KMS-11 (cell line): ENCODE results near the gene KCNJ3.

ENCODE experiments used
- H2AFZ ChIP-seq: fragments of 200-600 bp; sonication (generic); 2 replicates; pipeline ENCODE4 v1.6.1; 2016; ENCODE audit warnings: antibody characterized with exemption, mixed run types, low read depth
- H3K27ac ChIP-seq: fragments of 200-600 bp; sonication (generic); 2 replicates; pipeline ENCODE4 v1.6.1; 2016; ENCODE audit warnings: mild to moderate bottlenecking, mixed run types
- H3K27me3 ChIP-seq: fragments of 200-600 bp; sonication (generic); 2 replicates; pipeline ENCODE4 v1.6.1; 2017; ENCODE audit warnings: mild to moderate bottlenecking, low read depth, mixed run types, moderate library complexity; ENCODE audit not compliant: insufficient read depth
- H3K36me3 ChIP-seq: fragments of 200-600 bp; sonication (generic); 2 replicates; pipeline ENCODE4 v1.6.1; 2017; ENCODE audit warnings: mild to moderate bottlenecking, mixed run types; ENCODE audit not compliant: insufficient read depth
- H3K4me1 ChIP-seq: fragments of 200-600 bp; sonication (generic); 2 replicates; pipeline ENCODE4 v1.6.1; 2016; ENCODE audit warnings: mild to moderate bottlenecking, low read depth, mixed run types; ENCODE audit not compliant: poor library complexity, severe bottlenecking
- H3K4me2 ChIP-seq: fragments of 200-600 bp; sonication (generic); 2 replicates; pipeline ENCODE4 v1.7.0; 2016; ENCODE audit warnings: mild to moderate bottlenecking, mixed run types
- H3K4me3 ChIP-seq: fragments of 200-600 bp; sonication (generic); IDR thresholded peaks from 2 replicates; pipeline ENCODE4 v1.6.1; 2017; ENCODE audit warnings: low read depth, low read length, mixed read lengths; ENCODE audit not compliant: insufficient read depth
- H3K79me2 ChIP-seq: fragments of 200-600 bp; sonication (generic); 2 replicates; pipeline ENCODE4 v1.6.1; 2016; ENCODE audit warnings: low read depth, mixed run types; ENCODE audit not compliant: insufficient read depth
- H3K9ac ChIP-seq: fragments of 200-600 bp; sonication (generic); 2 replicates; pipeline ENCODE4 v1.6.1; 2016; ENCODE audit warnings: mild to moderate bottlenecking, mixed run types
- H4K20me1 ChIP-seq: fragments of 200-600 bp; sonication (generic); 2 replicates; pipeline ENCODE4 v1.6.1; 2016; ENCODE audit warnings: mild to moderate bottlenecking, mixed run types; ENCODE audit not compliant: insufficient read depth
- CTCF ChIP-seq: fragments of 200-600 bp; sonication (generic); conservative IDR thresholded peaks from 2 replicates; pipeline ENCODE4 v1.6.1; 2017; ENCODE audit warnings: low read depth, mild to moderate bottlenecking, antibody characterized with exemption, low read length, moderate library complexity, mixed read lengths

KCNJ3 gene

DNA sequence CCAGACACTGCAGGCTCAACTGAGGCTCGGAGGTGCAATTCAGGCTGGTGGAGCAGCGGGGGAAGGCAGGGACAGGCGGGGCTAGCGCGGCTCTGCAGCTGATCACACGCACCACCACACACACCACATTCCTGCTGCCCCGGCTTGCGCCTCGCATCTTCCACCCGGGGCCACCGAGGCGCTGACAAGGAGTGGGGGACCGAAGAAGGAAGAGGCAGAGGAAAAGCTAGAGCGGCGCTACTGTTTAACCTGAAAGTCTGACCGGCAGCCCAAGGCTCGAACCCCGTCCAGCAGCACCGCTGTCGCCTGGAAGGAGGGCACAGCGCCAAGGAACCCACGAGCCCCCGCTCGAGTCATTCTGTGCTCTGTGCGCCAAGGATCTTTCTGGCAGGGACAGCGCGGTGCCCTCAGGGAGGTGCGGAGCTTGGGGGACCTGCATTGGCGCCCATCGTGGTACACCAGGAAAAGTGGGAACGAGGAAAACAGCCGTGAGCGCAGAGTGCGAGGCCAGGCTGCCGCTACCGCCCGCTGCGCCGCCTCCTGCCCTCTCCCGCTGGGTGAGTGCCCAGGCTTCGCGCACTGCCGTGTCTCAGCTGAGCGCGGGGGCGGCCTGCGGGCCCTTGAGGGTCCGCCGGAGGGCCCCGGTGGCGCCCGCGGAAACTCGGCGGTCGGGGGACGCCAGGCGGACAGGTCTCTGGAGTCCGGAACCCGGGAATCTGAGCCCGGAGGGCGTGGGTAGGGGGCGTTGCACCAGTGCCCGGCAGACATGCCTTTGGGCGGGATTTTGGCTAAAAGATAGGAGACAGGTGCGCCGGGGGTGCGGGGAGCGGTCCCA lies 860 bp upstream of the KCNJ3 start:
- Histone ChIP-seq H3K79me2 (no peaks in the 10 kb centered on the region), H3K4me3 (no peak overlapping the region), H3K27me3 (no peaks in the 10 kb centered on the region), H3K9ac (no peak overlapping the region), H3K4me1 (no peaks in the 10 kb centered on the region), H3K4me2 (no peak overlapping the region), H4K20me1 (no peaks in the 10 kb centered on the region), H2AFZ (no peak overlapping the region; the same call in 1 of the 2 replicates), H3K36me3 (no peaks in the 10 kb centered on the region), H3K27ac (no peak overlapping the region)
- TF ChIP-seq CTCF: no peak

DNA sequence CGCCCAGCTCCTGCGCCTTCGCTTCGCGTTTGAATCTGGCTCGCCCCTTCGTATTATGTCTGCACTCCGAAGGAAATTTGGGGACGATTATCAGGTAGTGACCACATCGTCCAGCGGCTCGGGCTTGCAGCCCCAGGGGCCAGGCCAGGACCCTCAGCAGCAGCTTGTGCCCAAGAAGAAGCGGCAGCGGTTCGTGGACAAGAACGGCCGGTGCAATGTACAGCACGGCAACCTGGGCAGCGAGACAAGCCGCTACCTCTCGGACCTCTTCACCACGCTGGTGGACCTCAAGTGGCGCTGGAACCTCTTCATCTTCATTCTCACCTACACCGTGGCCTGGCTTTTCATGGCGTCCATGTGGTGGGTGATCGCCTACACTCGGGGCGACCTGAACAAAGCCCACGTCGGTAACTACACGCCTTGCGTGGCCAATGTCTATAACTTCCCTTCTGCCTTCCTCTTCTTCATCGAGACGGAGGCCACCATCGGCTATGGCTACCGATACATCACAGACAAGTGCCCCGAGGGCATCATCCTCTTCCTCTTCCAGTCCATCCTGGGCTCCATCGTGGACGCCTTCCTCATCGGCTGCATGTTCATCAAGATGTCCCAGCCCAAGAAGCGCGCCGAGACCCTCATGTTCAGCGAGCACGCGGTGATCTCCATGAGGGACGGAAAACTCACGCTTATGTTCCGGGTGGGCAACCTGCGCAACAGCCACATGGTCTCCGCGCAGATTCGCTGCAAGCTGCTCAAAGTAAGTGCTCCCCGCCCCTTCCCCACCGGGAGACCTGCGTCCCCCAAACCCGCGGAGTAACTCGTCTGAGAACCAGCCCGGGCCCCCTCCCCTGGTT lies 453 bp downstream of the KCNJ3 start:
- Histone ChIP-seq H3K4me3 (no peak overlapping the region), H3K27me3 (no peaks in the 10 kb centered on the region)

DNA sequence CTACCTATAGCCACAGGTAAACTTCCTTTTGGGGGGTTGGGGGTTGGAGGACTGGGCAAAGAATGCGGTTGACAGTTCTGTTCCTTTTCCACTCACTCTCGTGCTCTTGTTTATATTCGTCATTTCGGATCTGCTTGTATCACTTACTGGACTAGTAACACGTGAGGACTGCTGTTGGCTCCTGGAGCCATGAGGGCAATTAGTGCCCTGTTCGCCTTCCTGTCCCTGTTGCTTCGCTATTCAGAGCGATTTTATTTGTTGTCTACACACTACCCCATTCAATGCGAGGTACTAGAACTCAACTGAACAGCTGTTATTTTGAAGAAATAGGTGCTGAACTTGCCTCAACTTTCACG lies 1.1 kb downstream of the KCNJ3 start:
- Histone ChIP-seq H3K36me3 (no peaks in the 10 kb centered on the region), H3K4me1 (no peaks in the 10 kb centered on the region), H4K20me1 (no peaks in the 10 kb centered on the region), H2AFZ (no peak overlapping the region), H3K27ac (no peak overlapping the region), H3K4me2 (no peak overlapping the region), H3K27me3 (no peaks in the 10 kb centered on the region), H3K79me2 (no peaks in the 10 kb centered on the region), H3K9ac (no peak overlapping the region), H3K4me3 (no peak overlapping the region)
- no peak for TF ChIP-seq CTCF

More for the DNA sequence above, 453 bp downstream of the KCNJ3 start:
- Histone ChIP-seq H3K36me3 (no peaks in the 10 kb centered on the region), H4K20me1 (no peaks in the 10 kb centered on the region), H3K9ac (no peak overlapping the region), H2AFZ (no peak overlapping the region), H3K79me2 (no peaks in the 10 kb centered on the region), H3K4me2 (no peak overlapping the region), H3K4me1 (no peaks in the 10 kb centered on the region), H3K27ac (no peak overlapping the region)
- TF ChIP-seq CTCF: no peak

- Histone ChIP-seq H3K4me3 (no peak overlapping the region), H3K4me2 (no peak overlapping the region), H3K9ac (no peak overlapping the region), H3K27ac (no peak overlapping the region), H3K36me3 (no peaks in the 10 kb centered on the region), H3K4me1 (no peaks in the 10 kb centered on the region), H4K20me1 (no peaks in the 10 kb centered on the region), H3K27me3 (no peaks in the 10 kb centered on the region), H3K79me2 (no peaks in the 10 kb centered on the region), H2AFZ (no peak overlapping the region)
- no peak for TF ChIP-seq CTCF
These were observed 1.6 kb downstream of the KCNJ3 start for GRCh38 chr2:154700136-154700535.
